ENCODE measurements around the gene CCDC197. TPM values are rescaled to one million over a fixed set of nuclear protein-coding genes. Genes with fewer than 3 reads are reported as not detected.
A peak's percentile ranks its signal among the peaks of the same experiment; 100 is the strongest.

The CCDC197 gene
- total RNA-seq, 1 donor from 2014 or later = not detected

DNA sequence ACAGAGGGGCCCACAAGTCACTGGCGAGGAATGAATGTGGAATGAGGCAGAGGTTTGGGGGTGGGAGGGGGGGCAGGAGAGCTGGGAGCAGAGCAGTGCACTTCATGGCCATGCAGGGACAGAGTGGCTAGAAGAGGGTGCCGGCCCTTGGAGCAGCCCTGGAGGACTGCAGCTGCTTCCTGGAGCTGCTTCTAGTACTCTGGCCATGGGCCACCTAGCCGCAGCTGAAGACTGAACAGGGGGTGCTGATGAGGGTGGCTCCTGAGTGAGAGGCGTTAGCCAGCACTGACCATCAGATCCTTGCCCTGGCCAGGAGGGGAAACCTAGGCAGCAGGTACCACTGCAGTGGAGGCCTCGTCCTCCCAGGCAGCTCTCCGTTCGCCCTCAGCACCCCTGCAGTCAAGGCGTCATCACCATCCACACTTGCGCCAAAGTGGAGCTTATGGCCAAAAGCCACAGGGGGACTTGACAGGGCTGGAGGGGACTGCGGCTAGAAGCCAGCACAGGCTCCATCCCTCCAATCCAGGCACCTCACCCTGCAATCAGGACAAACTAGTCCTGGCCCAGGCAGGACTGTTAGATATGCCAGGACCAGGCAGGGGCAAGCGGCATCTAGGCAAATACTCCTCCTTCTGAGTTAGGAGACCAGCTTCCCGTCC lies 45.5 kb downstream of the CCDC197 start:
- Mint-ChIP-seq H3K4me1 (ENCODE audit: low read depth) (no peaks in the 10 kb centered on the region), H3K27ac (no peak overlapping the region), H3K27me3 (no peaks in the 10 kb centered on the region), H3K4me3 (ENCODE audit: low read depth) (no peak overlapping the region), H3K9me3 (ENCODE audit: low read depth) (no peaks in the 10 kb centered on the region), H3K36me3 (ENCODE audit: insufficient read depth) (peaks cover 9% of the 10 kb centered on the region)
- DNase-seq (ENCODE audit: low spot score, unreplicated experiment) = no peak
- TF ChIP-seq, protein P1, sequence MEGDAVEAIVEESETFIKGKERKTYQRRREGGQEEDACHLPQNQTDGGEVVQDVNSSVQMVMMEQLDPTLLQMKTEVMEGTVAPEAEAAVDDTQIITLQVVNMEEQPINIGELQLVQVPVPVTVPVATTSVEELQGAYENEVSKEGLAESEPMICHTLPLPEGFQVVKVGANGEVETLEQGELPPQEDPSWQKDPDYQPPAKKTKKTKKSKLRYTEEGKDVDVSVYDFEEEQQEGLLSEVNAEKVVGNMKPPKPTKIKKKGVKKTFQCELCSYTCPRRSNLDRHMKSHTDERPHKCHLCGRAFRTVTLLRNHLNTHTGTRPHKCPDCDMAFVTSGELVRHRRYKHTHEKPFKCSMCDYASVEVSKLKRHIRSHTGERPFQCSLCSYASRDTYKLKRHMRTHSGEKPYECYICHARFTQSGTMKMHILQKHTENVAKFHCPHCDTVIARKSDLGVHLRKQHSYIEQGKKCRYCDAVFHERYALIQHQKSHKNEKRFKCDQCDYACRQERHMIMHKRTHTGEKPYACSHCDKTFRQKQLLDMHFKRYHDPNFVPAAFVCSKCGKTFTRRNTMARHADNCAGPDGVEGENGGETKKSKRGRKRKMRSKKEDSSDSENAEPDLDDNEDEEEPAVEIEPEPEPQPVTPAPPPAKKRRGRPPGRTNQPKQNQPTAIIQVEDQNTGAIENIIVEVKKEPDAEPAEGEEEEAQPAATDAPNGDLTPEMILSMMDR (IDR thresholded peaks at IDR 0.05; ENCODE audit: unreplicated experiment) = no peak

DNA sequence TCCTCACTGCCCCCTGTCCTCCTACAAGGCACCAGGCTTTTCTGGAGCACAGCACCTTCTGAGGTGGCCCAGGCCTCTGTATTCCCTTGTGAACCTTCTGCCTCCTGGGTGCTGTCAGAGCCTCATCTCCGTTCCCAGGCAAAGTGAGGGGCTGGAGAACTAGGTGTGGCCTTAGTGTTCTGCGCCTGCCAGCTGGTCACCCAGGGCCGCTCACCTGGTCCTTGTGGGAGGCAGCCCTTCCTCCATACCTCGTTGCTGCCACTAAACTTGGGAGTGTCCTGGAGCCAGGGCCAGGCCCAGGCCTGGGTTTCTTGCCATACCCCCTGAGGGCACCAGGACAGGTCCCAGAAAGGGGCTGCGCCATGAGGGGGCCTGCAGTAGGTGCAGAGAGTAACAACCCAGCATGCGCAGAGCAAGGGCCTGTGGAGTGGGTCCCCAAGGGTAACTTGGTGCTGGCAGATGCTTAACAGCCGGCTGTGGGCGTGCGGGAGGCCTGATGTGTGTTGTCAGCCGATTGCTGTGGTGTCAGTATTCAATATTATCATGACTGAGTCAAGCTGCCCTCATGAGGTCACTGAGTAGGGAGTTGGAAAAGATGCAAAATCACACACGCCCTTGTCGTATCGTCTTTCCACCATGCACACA lies 46.1 kb downstream of the CCDC197 start:
- H3K4me1 Mint-ChIP-seq (ENCODE audit: low read depth) = no peaks in the 10 kb centered on the region
- H3K27ac Mint-ChIP-seq = no peak overlapping the region
- TF ChIP-seq, protein P1 (IDR thresholded peaks at IDR 0.05; ENCODE audit: unreplicated experiment) = no peak
- DNase-seq (ENCODE audit: low spot score, unreplicated experiment) = no peak
- H3K4me3 Mint-ChIP-seq (ENCODE audit: low read depth) = no peak overlapping the region
- H3K9me3 Mint-ChIP-seq (ENCODE audit: low read depth) = no peaks in the 10 kb centered on the region
- peaks cover 9% of the 10 kb centered on the region for H3K36me3 Mint-ChIP-seq (ENCODE audit: insufficient read depth)
- no peaks in the 10 kb centered on the region for H3K27me3 Mint-ChIP-seq

DNA sequence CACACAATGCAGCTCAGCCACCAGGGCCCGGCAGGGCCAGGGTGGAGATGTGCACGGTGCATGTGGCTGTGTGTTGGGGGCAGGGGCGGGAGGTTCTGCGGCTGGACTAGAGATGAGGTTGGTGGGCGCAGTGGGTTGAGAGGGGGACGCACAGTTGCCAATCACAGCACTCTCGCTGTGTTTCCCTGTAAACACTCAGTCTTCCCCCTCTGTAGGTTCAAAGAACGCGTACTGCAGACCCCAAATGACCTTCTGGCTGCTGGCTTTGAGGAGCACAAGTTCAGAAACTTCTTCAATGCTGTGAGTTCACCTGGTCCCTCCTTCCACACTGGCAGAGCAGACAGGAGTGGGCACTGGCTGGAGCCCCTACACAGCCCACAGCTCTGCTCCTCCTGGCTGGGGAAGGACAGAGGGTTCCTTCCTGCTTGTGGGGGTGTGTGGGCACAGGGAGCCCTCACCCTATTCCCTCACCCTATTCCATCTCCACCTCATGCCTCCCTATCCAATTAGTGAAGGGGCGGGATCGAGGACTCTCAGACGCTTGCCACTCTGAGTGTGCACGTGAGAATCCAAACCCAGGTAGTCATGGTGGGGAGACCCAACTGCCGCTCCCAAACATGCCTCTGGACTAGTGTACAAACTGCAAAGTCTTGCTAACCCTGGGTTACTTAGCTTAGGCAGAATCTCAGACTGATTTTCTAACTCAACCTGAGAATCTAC lies 46.8 kb downstream of the CCDC197 start:
- Mint-ChIP-seq H3K27ac (peak overlapping the region; percentile 79), H3K9me3 (ENCODE audit: low read depth) (no peaks in the 10 kb centered on the region), H3K36me3 (ENCODE audit: insufficient read depth) (peaks cover 9% of the 10 kb centered on the region), H3K4me1 (ENCODE audit: low read depth) (no peaks in the 10 kb centered on the region), H3K27me3 (no peaks in the 10 kb centered on the region), H3K4me3 (ENCODE audit: low read depth) (no peak overlapping the region)
- DNase-seq (ENCODE audit: low spot score, unreplicated experiment) = no peak
- TF ChIP-seq, protein P1 (IDR thresholded peaks at IDR 0.05; ENCODE audit: unreplicated experiment) = no peak

DNA sequence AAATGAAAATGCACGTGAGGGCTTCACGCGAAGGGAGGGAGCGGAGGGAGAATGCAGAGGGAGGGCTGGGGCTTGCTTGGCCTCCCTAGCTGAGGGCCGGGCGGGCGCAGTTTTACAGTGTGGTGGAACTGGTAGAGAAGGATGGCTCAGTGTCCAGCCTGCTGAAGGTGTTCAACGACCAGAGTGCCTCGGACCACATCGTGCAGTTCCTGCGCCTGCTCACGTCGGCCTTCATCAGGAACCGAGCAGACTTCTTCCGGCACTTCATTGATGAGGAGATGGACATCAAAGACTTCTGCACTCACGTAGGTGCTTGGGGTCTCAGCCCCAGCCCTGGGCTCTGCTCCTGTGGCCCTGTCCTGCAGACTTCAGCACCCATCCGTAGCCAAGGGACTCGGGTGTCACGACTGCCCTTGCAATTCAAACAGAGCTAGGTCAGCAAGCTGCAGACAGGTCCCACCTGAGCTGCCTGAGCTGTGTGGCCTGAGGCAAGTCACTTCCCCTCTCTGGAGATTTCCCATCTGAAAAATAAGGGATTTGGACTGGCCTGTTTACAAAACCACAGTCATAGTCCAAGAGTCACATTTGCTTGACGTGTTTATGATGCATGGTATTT lies 47.5 kb downstream of the CCDC197 start:
- Mint-ChIP-seq H3K9me3 (ENCODE audit: low read depth) (no peaks in the 10 kb centered on the region), H3K27ac (no peak overlapping the region), H3K4me3 (ENCODE audit: low read depth) (no peak overlapping the region), H3K36me3 (ENCODE audit: insufficient read depth) (peaks cover 9% of the 10 kb centered on the region), H3K27me3 (no peaks in the 10 kb centered on the region), H3K4me1 (ENCODE audit: low read depth) (no peaks in the 10 kb centered on the region)
- TF ChIP-seq, protein P1 (IDR thresholded peaks at IDR 0.05; ENCODE audit: unreplicated experiment) = no peak
- no peak for DNase-seq (ENCODE audit: low spot score, unreplicated experiment)

DNA sequence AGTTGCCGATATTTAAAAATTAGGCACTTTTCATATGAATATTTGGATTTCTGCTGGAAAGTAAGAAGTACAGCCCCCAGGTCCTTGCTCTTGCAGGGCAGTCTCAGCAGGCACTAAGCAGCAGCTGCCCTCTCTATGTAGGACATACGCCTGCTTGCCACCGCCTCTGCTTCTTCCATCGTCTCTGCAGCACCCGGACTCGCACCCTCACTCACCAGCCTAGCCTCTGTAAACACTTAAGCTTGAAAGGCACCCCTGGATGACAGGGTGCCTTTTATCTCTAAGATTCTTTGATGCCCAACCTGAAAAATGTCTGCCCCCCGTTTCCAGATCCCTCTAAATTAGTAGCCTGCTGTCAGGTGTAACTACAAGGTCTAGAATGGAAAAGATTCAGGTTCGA lies 48.0 kb downstream of the CCDC197 start:
- Mint-ChIP-seq H3K9me3 (ENCODE audit: low read depth) (no peaks in the 10 kb centered on the region), H3K4me3 (ENCODE audit: low read depth) (no peak overlapping the region), H3K27ac (no peak overlapping the region), H3K27me3 (no peaks in the 10 kb centered on the region), H3K4me1 (ENCODE audit: low read depth) (no peaks in the 10 kb centered on the region), H3K36me3 (ENCODE audit: insufficient read depth) (peaks cover 11% of the 10 kb centered on the region)
- TF ChIP-seq, protein P1 (IDR thresholded peaks at IDR 0.05; ENCODE audit: unreplicated experiment) = no peak
- DNase-seq (ENCODE audit: low spot score, unreplicated experiment) = no peak

All from progenitor cell of endocrine pancreas (in vitro differentiated cells).